ENCODE measurements around the gene PIGV.
"Not testable (repeated sequence)": the region's sequence is repeated elsewhere in the genome, so short reads cannot be mapped to it uniquely, and the experiment has no call there.

PIGV gene

DNA sequence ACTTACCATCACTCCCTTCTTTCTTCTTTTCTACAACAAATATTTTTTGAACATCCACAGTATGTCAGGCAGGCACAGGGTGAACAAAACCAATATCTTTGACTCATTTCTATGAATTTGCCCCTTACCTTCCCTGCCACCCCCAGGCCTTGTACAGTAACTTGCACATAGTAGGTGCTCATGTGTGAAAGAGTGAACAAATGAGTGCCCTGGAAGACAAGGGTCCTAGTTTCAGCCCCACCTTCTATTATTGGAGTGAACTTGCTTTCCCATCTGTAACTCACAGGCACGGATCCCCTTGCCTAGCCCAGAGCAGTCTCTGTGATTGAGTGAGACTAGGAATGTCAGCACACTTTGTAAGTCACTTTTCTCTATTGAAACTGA lies 51.6 kb downstream of the PIGV start:
- H3K36me3 ChIP-seq (replicated peaks; ENCODE audit: insufficient read depth, low read length) = no peaks in the 10 kb centered on the region
- H3K27ac ChIP-seq (ENCODE audit: low read length) = peak overlapping the region; percentile 96
- no peak for DNase-seq
- H3F3A ChIP-seq (ENCODE audit: insufficient read depth, low read length) = peaks cover 29% of the 10 kb centered on the region
- no peaks in the 10 kb centered on the region for H3K27me3 ChIP-seq (replicated peaks; ENCODE audit: insufficient read depth, low read length)
- peak overlapping the region; percentile 56 for H3K4me2 ChIP-seq (ENCODE audit: low read depth, low read length)
- no peak overlapping the region for H3K4me3 ChIP-seq (ENCODE audit: low read length)
- peaks cover 68% of the 10 kb centered on the region for H3K79me2 ChIP-seq (ENCODE audit: low read length)
- H2AFZ ChIP-seq (ENCODE audit: low read length) = no peak overlapping the region
- H3K9me2 ChIP-seq (replicated peaks; ENCODE audit: insufficient read depth, low read length) = no peaks in the 10 kb centered on the region
- H3K9ac ChIP-seq (ENCODE audit: low read length) = peak overlapping the region; percentile 56
- H3K4me1 ChIP-seq (ENCODE audit: low read length) = peaks cover 34% of the 10 kb centered on the region
- no peak for TF ChIP-seq EZH2phosphoT487 (IDR thresholded peaks at IDR 0.05; ENCODE audit: low read length)
- no peak for TF ChIP-seq EZH2 (optimal IDR thresholded peaks at IDR 0.05; ENCODE audit: low read depth, low read length)
- TF ChIP-seq, protein P1, sequence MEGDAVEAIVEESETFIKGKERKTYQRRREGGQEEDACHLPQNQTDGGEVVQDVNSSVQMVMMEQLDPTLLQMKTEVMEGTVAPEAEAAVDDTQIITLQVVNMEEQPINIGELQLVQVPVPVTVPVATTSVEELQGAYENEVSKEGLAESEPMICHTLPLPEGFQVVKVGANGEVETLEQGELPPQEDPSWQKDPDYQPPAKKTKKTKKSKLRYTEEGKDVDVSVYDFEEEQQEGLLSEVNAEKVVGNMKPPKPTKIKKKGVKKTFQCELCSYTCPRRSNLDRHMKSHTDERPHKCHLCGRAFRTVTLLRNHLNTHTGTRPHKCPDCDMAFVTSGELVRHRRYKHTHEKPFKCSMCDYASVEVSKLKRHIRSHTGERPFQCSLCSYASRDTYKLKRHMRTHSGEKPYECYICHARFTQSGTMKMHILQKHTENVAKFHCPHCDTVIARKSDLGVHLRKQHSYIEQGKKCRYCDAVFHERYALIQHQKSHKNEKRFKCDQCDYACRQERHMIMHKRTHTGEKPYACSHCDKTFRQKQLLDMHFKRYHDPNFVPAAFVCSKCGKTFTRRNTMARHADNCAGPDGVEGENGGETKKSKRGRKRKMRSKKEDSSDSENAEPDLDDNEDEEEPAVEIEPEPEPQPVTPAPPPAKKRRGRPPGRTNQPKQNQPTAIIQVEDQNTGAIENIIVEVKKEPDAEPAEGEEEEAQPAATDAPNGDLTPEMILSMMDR (IDR thresholded peaks at IDR 0.05; ENCODE audit: low read length) = no peak
- H4K20me1 ChIP-seq (ENCODE audit: insufficient read depth, low read length) = no peaks in the 10 kb centered on the region
- no peaks in the 10 kb centered on the region for H3K9me3 ChIP-seq (replicated peaks; ENCODE audit: insufficient read depth, low read length)

DNA sequence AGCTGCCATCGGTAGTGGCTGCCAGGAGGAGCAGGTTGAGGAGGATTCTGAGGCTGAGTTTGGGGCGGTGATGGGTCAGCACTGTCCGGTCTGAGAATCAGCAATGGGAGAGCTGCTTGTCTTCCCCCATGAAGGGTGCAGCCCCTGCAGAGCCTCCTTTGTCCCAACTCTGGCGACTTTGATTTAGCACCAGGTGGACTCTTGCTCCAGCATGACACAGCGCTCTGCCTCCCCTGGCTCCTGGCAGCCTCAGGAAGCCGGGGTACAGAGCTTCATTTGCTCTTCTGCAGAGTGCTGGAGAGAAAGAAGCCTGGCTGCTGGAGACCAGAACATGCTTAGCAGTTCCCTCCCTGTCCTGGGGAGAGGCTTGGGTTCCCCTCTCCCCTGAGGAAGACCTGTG lies 52.0 kb downstream of the PIGV start:
- TF ChIP-seq EZH2 (optimal IDR thresholded peaks at IDR 0.05; ENCODE audit: low read depth, low read length) = no peak
- TF ChIP-seq, protein P1 (IDR thresholded peaks at IDR 0.05; ENCODE audit: low read length) = no peak
- no peak for TF ChIP-seq EZH2phosphoT487 (IDR thresholded peaks at IDR 0.05; ENCODE audit: low read length)
- Histone ChIP-seq H3K4me2 (ENCODE audit: low read depth, low read length) (peak overlapping the region; percentile 56), H4K20me1 (ENCODE audit: insufficient read depth, low read length) (no peaks in the 10 kb centered on the region), H3K9me2 (replicated peaks; ENCODE audit: insufficient read depth, low read length) (no peaks in the 10 kb centered on the region), H3K79me2 (ENCODE audit: low read length) (peaks cover 68% of the 10 kb centered on the region), H3K36me3 (replicated peaks; ENCODE audit: insufficient read depth, low read length) (no peaks in the 10 kb centered on the region), H3K4me3 (ENCODE audit: low read length) (no peak overlapping the region), H3K27me3 (replicated peaks; ENCODE audit: insufficient read depth, low read length) (no peaks in the 10 kb centered on the region), H3K9me3 (replicated peaks; ENCODE audit: insufficient read depth, low read length) (no peaks in the 10 kb centered on the region), H2AFZ (ENCODE audit: low read length) (no peak overlapping the region), H3K4me1 (ENCODE audit: low read length) (peaks cover 30% of the 10 kb centered on the region), H3F3A (ENCODE audit: insufficient read depth, low read length) (peaks cover 27% of the 10 kb centered on the region), H3K9ac (ENCODE audit: low read length) (peak overlapping the region; percentile 56), H3K27ac (ENCODE audit: low read length) (peak overlapping the region; percentile 96)
- no peak for DNase-seq

DNA sequence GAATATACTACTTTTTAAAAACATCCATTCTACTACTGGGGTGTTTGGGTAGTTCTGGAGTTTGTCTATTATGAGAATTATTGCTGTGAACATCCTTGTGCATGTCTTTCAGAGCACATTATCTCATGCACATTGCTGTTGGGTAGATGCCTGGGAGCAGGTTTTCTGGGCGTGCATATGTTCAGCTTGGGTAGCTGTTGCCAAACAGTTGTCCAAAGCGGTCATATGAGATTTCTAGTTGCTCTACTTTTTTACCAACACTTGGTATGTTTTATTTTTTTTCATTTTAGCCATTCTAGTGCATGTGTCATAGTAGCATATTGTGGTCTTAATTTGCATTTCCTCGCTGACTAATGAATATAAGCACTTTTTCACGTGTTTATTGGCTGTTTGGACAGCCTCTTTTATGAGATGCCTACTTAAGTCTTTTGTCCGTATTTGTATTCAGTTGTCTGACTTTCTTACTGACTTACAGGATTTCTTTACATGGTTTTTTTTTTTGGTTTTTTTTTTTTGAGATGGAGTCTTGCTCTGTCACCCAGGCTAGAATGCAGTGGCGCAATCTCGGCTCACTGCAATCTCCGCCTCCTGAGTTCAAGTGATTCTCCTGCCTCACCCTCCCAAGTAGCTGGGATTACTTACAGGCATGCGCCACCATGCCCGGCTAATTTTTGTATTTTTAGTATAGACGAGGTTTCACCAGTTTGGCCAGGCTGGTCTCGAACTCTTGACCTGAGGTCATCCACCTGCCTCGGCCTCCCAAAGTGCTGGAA lies 56.9 kb downstream of the PIGV start:
- no peaks in the 10 kb centered on the region for H3K36me3 ChIP-seq (replicated peaks; ENCODE audit: insufficient read depth, low read length)
- H2AFZ ChIP-seq (ENCODE audit: low read length) = no peak overlapping the region
- DNase-seq = no peak
- H3K9ac ChIP-seq (ENCODE audit: low read length) = no peak overlapping the region
- TF ChIP-seq EZH2 (optimal IDR thresholded peaks at IDR 0.05; ENCODE audit: low read depth, low read length) = no peak
- TF ChIP-seq, protein P1 (IDR thresholded peaks at IDR 0.05; ENCODE audit: low read length) = no peak
- TF ChIP-seq EZH2phosphoT487 (IDR thresholded peaks at IDR 0.05; ENCODE audit: low read length) = no peak
- H3K4me1 ChIP-seq (ENCODE audit: low read length) = peaks cover 12% of the 10 kb centered on the region
- H3K9me3 ChIP-seq (replicated peaks; ENCODE audit: insufficient read depth, low read length) = no peaks in the 10 kb centered on the region
- no peaks in the 10 kb centered on the region for H3K27me3 ChIP-seq (replicated peaks; ENCODE audit: insufficient read depth, low read length)
- H3K4me2 ChIP-seq (ENCODE audit: low read depth, low read length) = no peak overlapping the region
- H3F3A ChIP-seq (ENCODE audit: insufficient read depth, low read length) = peaks cover 8% of the 10 kb centered on the region
- H3K79me2 ChIP-seq (ENCODE audit: low read length) = peaks cover 58% of the 10 kb centered on the region
- H3K27ac ChIP-seq (ENCODE audit: low read length) = no peak overlapping the region
- H4K20me1 ChIP-seq (ENCODE audit: insufficient read depth, low read length) = no peaks in the 10 kb centered on the region
- H3K9me2 ChIP-seq (replicated peaks; ENCODE audit: insufficient read depth, low read length) = no peaks in the 10 kb centered on the region
- H3K4me3 ChIP-seq (ENCODE audit: low read length) = no peak overlapping the region

DNA sequence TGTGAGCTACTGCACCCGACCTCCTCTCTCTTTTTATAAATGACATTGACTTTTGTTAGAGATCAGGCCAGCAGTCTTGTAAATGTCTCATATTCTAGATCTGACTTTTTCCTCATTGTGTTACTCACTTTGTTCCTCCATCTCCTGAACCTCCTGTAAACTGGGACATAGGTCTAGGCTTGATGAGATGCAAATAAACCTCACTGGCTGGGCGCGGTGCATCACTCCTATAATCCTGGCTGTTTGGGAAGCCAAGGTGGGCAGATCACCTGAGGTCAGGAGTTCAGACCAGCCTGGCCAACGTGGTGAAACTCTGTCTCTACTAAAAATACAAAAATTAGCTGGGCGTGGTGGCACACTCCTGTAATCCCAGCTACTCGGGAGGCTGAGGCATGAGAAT lies 60.1 kb downstream of the PIGV start:
- not testable (repeated sequence) for H3K27me3 ChIP-seq (replicated peaks; ENCODE audit: insufficient read depth, low read length); H3K27ac ChIP-seq (ENCODE audit: low read length); H2AFZ ChIP-seq (ENCODE audit: low read length); H3K4me1 ChIP-seq (ENCODE audit: low read length); H3K36me3 ChIP-seq (replicated peaks; ENCODE audit: insufficient read depth, low read length); H3K9ac ChIP-seq (ENCODE audit: low read length); H3K4me3 ChIP-seq (ENCODE audit: low read length); DNase-seq; H3K4me2 ChIP-seq (ENCODE audit: low read depth, low read length); H4K20me1 ChIP-seq (ENCODE audit: insufficient read depth, low read length); H3K9me3 ChIP-seq (replicated peaks; ENCODE audit: insufficient read depth, low read length); H3K9me2 ChIP-seq (replicated peaks; ENCODE audit: insufficient read depth, low read length); H3F3A ChIP-seq (ENCODE audit: insufficient read depth, low read length)
- peaks cover 28% of the 10 kb centered on the region for H3K79me2 ChIP-seq (ENCODE audit: low read length)

Data from MM.1S (cell line).